Caco-2 (cell line): Measurements from ENCODE around the gene IGSF11. TPM values are rescaled to one million over a fixed set of nuclear protein-coding genes. Genes with fewer than 3 reads are reported as not detected.

Source experiments
- BruUV-seq: library from RNA; stranded (reverse); fragments of 400-500 nt; replicated peaks from 2 replicates; lab custom pipeline; 2021; lab: Mats Ljungman, UMichigan
- CTCF ChIA-PET: fragments of 300-600 bp; sonication (Branson Sonifier 250); formaldehyde crosslinking; loops from one replicate; lab custom pipeline; 2022; ENCODE audit warnings: antibody characterized with exemption; lab: Charles Lee
- POLR2A ChIA-PET: fragments of 300-600 bp; sonication (Branson Sonifier 250); formaldehyde crosslinking; loops from one replicate; lab custom pipeline; 2022; ENCODE audit warnings: antibody characterized with exemption; lab: Charles Lee
- DNase-seq, 2 experiments: peaks; one replicate each; pipeline versions ENCODE4 v3.0.0 to v3.0.0-alpha.2; 2020 to 2022
- H3K27me3 ChIP-seq: replicated peaks from 2 replicates; pipeline ENCODE4 v1.6.0; 2011; ENCODE audit warnings: low read length; ENCODE audit not compliant: control insufficient read depth, insufficient read depth
- H3K36me3 ChIP-seq: 2 replicates; pipeline ENCODE4 v1.5.1; 2011; ENCODE audit warnings: low read length; ENCODE audit not compliant: control insufficient read depth, insufficient read depth
- H3K4me1 ChIP-seq: fragments of 250-450 bp; sonication (Bioruptor Pico); 2 replicates; pipeline ENCODE4 v1.5.1; 2020; ENCODE audit warnings: mild to moderate bottlenecking
- H3K4me3 ChIP-seq: 2 replicates; pipeline ENCODE4 v1.5.1; 2011; ENCODE audit warnings: low read depth, mild to moderate bottlenecking, control low read depth, low read length
- H3K9me3 ChIP-seq: fragments of 250-450 bp; sonication (Bioruptor Pico); 2 replicates; pipeline ENCODE4 v1.5.1; 2020; ENCODE audit warnings: mild to moderate bottlenecking, moderate library complexity
- H3K27ac Mint-ChIP-seq: one replicate; pipeline ENCODE4 v1.8.0; 2022; ENCODE audit warnings: mixed read lengths; ENCODE audit not compliant: unreplicated experiment
- H3K27me3 Mint-ChIP-seq: one replicate; pipeline ENCODE4 v1.8.0; 2022; ENCODE audit warnings: mixed read lengths; ENCODE audit not compliant: insufficient read depth, unreplicated experiment
- H3K36me3 Mint-ChIP-seq: one replicate; pipeline ENCODE4 v1.8.0; 2022; ENCODE audit warnings: mild to moderate bottlenecking, mixed read lengths; ENCODE audit not compliant: insufficient read depth, unreplicated experiment
- H3K4me1 Mint-ChIP-seq: one replicate; pipeline ENCODE4 v1.8.0; 2022; ENCODE audit warnings: low read depth, mixed read lengths; ENCODE audit not compliant: unreplicated experiment
- H3K4me3 Mint-ChIP-seq: one replicate; pipeline ENCODE4 v1.8.0; 2022; ENCODE audit warnings: mild to moderate bottlenecking, moderate library complexity, mixed read lengths; ENCODE audit not compliant: unreplicated experiment
- H3K9me3 Mint-ChIP-seq: one replicate; pipeline ENCODE4 v1.8.0; 2022; ENCODE audit warnings: mixed read lengths; ENCODE audit not compliant: unreplicated experiment
- intact Hi-C: fragments of 100-400 bp; cut with micrococcal nuclease; formaldehyde crosslinking; loops from one replicate; pipeline ENCODE4 v1.10.0; 2022; ENCODE audit not compliant: unreplicated experiment
- total RNA-seq: library from RNA; stranded (reverse); gene quantifications from 2 replicates; pipeline ENCODE4 v1.2.3, GENCODE V29; 2022
- TF ChIP-seq, protein P1 (sequence below), 2 experiments: fragments of 200-600 bp in 1 of 2; IDR thresholded peaks; 1 replicate in 1 of 2; 2 replicates in 1 of 2; pipeline versions ENCODE4 v1.5.1 to v1.8.0; 2011 to 2022; ENCODE audit warnings: antibody characterized with exemption in 1 of 2, control low read depth in 1 of 2, inconsistent platforms in 1 of 2, low read depth in 1 of 2, low read length in 1 of 2, mild to moderate bottlenecking in 1 of 2, moderate library complexity in 1 of 2; ENCODE audit not compliant: insufficient read depth in 1 of 2, severe bottlenecking in 1 of 2, unreplicated experiment in 1 of 2

IGSF11 gene
- total RNA-seq, 1 experiment from 2014 or later = 0.41 TPM

DNA sequence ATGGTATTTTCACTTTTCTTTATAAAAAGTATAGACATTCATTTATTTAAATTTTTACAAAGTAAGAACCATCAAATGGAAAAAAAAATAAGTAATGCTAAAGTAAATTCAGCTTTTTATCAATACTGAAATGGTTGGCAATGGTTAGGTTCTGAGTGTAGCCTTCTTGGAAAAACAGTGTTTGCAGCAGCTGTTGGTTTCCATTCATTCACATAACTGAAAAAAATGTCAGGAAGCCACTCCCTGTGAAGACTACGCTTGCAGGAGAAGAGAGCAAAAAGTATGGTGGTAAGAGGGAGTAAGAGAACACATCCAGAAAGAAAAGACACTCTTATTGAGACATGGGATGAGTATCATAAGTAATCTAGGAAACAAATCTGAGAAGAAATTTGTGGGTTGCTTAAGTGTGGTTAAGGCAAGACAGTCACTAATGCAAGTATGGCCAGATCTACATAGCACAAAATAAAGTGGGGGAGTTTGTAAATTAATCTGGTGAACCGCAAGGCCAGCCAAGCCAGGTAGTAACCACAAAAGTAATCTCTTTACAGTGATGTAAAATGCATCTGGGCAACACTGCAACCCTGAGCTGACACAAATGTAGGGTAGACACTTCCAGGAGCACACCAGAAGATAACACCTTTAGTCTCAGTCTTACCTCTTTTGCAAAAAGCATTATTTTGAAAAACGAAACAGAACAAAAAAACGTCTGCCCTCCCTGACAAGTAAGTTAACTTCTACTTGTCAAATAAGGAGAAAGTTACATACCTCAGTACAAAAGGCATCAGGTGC, 133.7 kb downstream of the IGSF11 start:
- ChIA-PET CTCF (no interaction called here), POLR2A (no interaction called here)
- no peaks in the 10 kb centered on the region for H3K4me1 ChIP-seq
- H3K9me3 ChIP-seq = no peaks in the 10 kb centered on the region
- no peaks in the 10 kb centered on the region for H3K4me1 Mint-ChIP-seq
- no peaks in the 10 kb centered on the region for H3K36me3 ChIP-seq
- H3K27me3 ChIP-seq = peaks cover 1% of the 10 kb centered on the region
- no peaks in the 10 kb centered on the region for H3K9me3 Mint-ChIP-seq
- no peak overlapping the region for H3K4me3 Mint-ChIP-seq
- no TSS peak for BruUV-seq
- no peak for DNase-seq
- H3K27me3 Mint-ChIP-seq = peaks cover 14% of the 10 kb centered on the region
- intact Hi-C loops = no loop called here
- H3K27ac Mint-ChIP-seq = no peak overlapping the region
- TF ChIP-seq, protein P1, sequence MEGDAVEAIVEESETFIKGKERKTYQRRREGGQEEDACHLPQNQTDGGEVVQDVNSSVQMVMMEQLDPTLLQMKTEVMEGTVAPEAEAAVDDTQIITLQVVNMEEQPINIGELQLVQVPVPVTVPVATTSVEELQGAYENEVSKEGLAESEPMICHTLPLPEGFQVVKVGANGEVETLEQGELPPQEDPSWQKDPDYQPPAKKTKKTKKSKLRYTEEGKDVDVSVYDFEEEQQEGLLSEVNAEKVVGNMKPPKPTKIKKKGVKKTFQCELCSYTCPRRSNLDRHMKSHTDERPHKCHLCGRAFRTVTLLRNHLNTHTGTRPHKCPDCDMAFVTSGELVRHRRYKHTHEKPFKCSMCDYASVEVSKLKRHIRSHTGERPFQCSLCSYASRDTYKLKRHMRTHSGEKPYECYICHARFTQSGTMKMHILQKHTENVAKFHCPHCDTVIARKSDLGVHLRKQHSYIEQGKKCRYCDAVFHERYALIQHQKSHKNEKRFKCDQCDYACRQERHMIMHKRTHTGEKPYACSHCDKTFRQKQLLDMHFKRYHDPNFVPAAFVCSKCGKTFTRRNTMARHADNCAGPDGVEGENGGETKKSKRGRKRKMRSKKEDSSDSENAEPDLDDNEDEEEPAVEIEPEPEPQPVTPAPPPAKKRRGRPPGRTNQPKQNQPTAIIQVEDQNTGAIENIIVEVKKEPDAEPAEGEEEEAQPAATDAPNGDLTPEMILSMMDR (IDR thresholded peaks at IDR 0.05; ENCODE audit: insufficient read depth in 1 of 2, low read depth in 1 of 2, low read length in 1 of 2, severe bottlenecking in 1 of 2, unreplicated experiment in 1 of 2) = no peak
- H3K36me3 Mint-ChIP-seq = no peaks in the 10 kb centered on the region
- H3K4me3 ChIP-seq = no peak overlapping the region

DNA sequence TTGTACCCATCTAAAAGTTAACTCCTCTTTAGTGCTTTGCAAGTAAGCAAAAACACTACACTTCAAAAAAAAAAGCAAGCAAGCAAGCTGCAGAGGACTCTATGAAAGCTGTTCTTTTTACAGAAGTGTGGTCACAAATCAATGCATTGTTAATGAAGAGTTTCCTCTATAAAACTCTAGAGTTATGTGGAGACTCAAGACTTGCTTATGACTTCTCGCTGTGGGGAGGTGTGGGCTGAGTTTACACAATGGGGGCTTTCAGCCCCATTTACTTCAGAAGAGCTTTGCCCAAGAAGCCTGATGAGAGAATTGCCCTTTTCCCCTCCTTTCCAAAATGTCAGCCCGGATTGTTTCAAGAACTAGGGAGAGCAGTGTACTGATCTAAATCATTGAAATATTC, 144.4 kb downstream of the IGSF11 start:
- H3K36me3 ChIP-seq = no peaks in the 10 kb centered on the region
- BruUV-seq = no TSS peak
- DNase-seq = no peak
- no peaks in the 10 kb centered on the region; the same call in 1 of the 2 replicates for H3K27me3 ChIP-seq
- no peak overlapping the region for H3K4me3 ChIP-seq
- H3K4me3 Mint-ChIP-seq = no peak overlapping the region
- CTCF ChIA-PET = no interaction called here
- POLR2A ChIA-PET = no interaction called here
- H3K27me3 Mint-ChIP-seq = peaks cover 20% of the 10 kb centered on the region
- H3K4me1 Mint-ChIP-seq = no peaks in the 10 kb centered on the region
- TF ChIP-seq, protein P1 (IDR thresholded peaks at IDR 0.05; ENCODE audit: insufficient read depth in 1 of 2, low read depth in 1 of 2, low read length in 1 of 2, severe bottlenecking in 1 of 2, unreplicated experiment in 1 of 2) = no peak
- no peaks in the 10 kb centered on the region for H3K36me3 Mint-ChIP-seq
- H3K9me3 Mint-ChIP-seq = no peaks in the 10 kb centered on the region
- intact Hi-C loops = no loop called here
- H3K9me3 ChIP-seq = no peaks in the 10 kb centered on the region
- no peak overlapping the region for H3K27ac Mint-ChIP-seq
- no peaks in the 10 kb centered on the region for H3K4me1 ChIP-seq

DNA sequence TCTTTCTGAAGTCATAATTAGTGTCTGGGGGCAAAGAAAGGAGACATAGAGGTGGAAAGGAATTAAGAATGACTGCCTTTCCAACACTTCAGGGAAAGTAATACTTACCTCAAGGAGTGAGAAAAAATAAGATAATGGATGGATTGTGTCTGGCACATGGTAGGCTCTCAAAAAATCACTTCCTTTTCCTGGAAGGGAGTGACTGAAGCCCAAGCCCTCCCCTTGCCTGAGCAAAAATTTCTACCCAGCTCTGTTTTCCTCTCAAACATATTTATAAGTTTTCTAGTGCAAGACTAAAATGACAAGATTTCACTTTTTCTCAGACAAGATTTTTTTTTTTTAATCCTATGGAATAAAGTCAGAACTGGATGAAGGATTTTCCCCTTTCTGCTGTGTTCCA, 145.0 kb downstream of the IGSF11 start:
- Mint-ChIP-seq H3K9me3 (no peaks in the 10 kb centered on the region), H3K36me3 (no peaks in the 10 kb centered on the region), H3K4me3 (no peak overlapping the region), H3K27ac (no peak overlapping the region), H3K27me3 (peaks cover 20% of the 10 kb centered on the region), H3K4me1 (no peaks in the 10 kb centered on the region)
- no TSS peak for BruUV-seq
- Histone ChIP-seq H3K4me1 (no peaks in the 10 kb centered on the region), H3K27me3 (no peaks in the 10 kb centered on the region; the same call in 1 of the 2 replicates), H3K4me3 (no peak overlapping the region), H3K36me3 (no peaks in the 10 kb centered on the region), H3K9me3 (no peaks in the 10 kb centered on the region)
- CTCF ChIA-PET = no interaction called here
- TF ChIP-seq, protein P1 (IDR thresholded peaks at IDR 0.05; ENCODE audit: insufficient read depth in 1 of 2, low read depth in 1 of 2, low read length in 1 of 2, severe bottlenecking in 1 of 2, unreplicated experiment in 1 of 2) = no peak
- no peak for DNase-seq
- intact Hi-C loops = no loop called here
- POLR2A ChIA-PET = no interaction called here
